ENCODE results near the gene S100A13.

GRCh38 chr1:153598309-153599172, 28.8 kb downstream of the S100A13 start:
- no peak for TF ChIP-seq YY1 (IDR thresholded peaks at IDR 0.05; ENCODE audit: insufficient read depth, insufficient read length)
- no peak for TF ChIP-seq ZNF274 (IDR thresholded peaks at IDR 0.05; ENCODE audit: low read depth, low read length)
